HG03442 (cell line): ENCODE measurements around the gene SHROOM3.

Source experiments
- ATAC-seq: cut with Tn5 transposase; IDR thresholded peaks from one replicate; pipeline ENCODE4 v1.9.1; 2021; ENCODE audit warnings: mild to moderate bottlenecking, moderate library complexity; ENCODE audit not compliant: unreplicated experiment

Gene SHROOM3

DNA sequence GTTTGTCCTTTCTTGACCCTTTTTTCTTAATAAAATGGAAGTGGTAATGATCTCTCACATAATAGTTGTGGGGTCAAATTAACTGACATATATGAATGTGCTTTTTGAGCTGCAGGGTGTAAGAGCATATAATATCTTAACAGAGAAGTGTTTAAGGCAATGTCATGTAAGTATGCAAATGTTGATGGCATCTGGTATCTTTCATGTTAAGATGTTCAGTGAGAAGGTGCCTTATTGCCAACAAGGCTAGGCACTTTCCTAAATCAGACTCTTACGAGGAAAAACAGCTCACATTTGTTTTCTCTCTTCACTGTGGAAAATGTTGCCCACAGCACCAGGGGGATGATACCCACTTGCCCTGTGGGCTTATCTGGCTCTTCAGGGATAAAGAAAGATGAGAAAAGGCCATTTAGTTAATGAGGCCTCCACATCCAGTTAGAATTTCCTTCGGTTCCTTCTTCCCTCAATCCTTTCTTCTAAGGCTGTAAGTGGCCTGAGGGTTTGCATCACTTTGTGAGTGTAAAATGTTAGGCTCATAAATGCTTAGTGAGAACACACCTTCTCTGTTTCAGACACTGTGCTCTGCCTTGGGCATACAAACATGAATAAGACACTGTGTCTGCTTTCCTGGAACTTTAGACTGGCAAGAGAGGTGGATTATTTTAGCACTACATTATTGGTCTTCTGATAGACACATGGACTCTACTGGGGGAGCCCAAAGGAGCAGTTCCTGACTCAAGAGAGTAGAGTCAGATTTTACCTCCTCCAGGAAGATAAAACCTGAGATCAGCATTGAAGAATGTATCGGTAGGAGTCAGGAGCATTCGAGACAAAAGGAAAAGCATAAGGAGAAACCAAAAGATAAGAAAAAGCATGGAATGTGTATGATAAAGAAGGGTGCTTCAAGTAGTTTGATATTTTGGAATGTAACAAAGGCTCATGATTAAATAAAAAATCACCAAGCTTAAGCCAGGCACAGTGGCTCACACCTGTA lies 327.4 kb downstream of the SHROOM3 start:
- no peak for ATAC-seq

DNA sequence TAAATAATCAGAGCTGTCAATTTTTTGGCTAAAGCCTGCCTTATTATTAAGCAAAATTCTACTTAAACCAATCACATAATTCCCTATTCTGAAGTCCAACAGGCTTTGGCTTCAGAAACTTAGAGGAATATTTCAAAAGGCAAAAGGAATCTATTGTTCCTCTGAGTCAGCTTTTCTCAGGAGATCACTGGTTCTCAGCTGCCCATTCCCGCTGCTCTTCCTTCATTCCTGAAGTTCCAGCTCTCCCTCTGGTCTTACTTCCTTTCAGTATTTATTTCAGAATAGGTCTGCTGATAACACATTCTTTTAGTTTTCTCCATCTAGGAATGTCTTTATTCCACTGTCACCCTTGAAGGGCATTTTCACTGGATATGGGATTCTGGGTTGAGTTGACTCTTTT lies 329.2 kb downstream of the SHROOM3 start:
- no peak for ATAC-seq

DNA sequence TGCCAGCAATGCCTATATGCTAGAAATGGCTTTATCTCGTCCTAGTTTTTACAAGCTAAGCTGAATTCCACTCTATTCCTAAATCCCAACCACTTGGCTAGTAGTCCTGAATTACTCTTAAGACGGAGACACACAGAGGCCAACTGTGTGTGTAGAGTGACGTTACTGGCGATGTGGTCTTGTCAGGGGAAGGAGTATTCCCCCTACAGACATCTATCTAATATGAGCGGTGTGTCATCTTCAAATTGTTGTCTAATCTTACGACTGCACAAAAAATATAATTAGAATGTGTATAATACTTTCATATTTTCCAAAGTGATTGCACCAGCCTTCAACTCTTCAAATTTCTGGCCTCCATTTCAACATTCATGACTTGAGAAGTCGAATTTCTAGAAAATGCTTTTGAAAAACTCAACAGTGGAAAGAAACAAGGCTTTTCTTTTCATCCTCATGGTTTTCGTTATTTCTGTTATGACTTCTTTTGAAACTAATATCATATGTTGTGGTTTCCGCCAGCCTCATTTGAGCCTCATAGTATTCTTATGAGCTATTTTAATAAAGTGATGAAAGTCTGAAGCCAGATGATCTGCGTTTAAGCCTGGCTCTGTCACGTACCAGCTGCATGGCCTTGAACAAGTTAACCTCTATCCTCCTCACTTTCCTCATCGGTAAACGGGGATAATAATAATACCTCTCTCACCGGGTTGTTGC lies 330.6 kb downstream of the SHROOM3 start:
- ATAC-seq: peak; percentile 93

GRCh38 chr4:76767983-76768382 lies 333.0 kb downstream of the SHROOM3 start:
- no peak for ATAC-seq

DNA sequence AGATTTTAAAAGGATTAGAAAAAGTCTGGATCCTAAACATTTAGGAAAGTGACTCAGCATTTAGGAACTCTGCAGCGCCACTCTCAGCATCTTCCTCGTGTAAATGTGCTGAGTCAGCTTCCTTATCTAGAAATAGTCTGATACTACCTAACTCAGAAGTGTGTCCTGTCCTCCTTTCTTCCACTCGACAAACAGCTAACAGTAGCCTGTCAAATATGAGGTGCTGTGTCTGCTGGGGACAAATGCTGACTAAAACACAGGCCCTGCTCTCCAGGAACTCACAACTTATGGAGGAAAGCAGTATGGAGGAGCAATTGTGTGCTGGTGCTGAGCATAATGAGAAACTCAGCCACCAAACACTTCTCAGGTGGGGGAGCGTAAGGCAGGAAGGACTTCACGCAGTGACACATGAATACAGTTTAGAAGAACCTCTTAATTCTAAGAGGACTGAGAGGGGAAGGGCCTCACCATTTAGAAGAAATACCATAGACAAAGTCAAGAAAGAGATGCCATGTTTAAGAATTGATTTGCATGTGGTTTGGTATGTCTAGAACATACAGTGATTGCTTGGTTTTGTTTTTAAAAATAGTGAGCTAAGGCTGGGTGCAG lies 337.6 kb downstream of the SHROOM3 start:
- ATAC-seq: peak; percentile 59

DNA sequence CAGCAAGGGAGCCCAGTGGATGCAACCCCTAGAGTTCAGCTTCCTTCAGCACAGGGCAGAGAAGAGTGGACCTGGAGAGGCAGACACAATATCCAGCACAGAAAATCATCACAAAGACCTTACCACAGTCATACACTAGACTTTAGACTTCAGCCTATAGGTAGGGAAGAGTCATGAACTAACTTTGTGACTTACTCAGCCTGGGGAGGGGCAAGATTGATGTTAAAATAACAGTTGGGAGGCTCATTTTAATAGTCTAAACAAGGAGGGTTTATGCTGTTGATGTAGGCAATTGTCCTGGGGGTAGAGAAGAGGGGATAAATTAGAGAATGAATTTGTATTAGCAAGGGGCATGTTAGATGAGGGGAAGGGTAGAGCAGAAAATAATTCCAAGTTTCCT lies 338.7 kb downstream of the SHROOM3 start:
- no peak for ATAC-seq

- ATAC-seq: no peak
These were observed 344.9 kb downstream of the SHROOM3 start for GRCh38 chr4:76779740-76780459.

GRCh38 chr4:76780781-76781697 lies 346.0 kb downstream of the SHROOM3 start:
- no peak for ATAC-seq

DNA sequence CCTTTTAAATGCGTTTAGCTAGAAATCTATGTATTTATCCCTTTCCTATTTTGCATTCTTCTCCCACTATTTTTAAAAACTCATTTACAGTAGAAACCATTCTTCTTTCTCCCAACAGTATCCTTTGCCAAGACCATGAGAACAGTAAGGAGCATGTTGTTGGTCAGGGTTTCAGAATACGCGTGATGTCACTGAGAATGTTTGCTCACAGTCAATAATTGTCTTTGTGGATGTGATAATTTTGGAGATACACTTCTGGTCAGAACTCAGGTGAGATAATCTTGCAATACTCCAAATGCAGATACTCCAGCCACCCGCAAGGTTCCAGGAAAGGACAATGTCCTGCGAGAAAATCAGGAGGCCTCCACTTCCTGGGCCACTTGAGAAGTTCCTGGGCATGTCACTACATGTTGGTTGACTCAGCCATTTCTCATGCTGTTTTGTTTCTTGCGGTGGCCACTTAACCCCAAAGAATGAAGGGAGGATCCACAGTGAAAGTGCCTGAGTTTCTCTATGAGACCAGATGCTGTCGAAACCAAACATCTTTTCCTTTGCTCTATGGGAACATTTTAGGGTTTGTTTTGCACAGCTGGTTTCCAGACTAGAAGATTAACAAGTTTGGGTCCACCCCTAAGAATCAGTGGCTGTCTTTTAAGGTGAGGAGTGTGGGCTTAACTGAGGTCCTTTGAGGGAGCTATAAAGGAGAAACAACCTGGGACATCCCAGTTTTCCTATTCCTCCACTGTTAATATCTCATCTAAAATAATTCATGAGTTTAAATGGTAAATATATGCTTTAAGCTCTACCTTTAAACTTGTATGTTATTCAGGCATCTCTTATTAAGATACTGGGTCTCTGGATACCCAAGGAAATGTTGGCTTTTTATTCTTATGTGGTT lies 346.9 kb downstream of the SHROOM3 start:
- ATAC-seq: peak; percentile 83

- no peak for ATAC-seq
These were observed 347.8 kb downstream of the SHROOM3 start for GRCh38 chr4:76782837-76783236.

DNA sequence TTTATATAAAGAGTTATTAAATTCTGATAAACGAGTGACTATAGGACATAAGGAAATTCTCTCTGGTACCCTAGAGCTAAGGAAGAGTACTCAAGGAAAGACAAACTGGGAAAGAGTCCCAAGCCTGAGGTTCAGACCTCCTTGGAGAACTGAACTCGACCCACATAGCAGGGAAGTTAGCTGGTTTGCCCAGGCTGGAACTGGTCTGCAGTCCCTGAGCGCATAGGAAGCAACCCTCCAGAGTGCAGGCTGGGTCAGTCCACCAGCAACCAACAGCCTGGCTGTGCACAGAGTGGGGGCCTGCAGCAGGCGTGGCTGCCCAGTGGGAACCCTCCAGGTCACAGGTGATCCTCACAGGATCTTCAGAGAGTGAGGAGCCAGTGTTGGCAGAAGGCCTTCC lies 348.8 kb downstream of the SHROOM3 start:
- ATAC-seq: no peak

DNA sequence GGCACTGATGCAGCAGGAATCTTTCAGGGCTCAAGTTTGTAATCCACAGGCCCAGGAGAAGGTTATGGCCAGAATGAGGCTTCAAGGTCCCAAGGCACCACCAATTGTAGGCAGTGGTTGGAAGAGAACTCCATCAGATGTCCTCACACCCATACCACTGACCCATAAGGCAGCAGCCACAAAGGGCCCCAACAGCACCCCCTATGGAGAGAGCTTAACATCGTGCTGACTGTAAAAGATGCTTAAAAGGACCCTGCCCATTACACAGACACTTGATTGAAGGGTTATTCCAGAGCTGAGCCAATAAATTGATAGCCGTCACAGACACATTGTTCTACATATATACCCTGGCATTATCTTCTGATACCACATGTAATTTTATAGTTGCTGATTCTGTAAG lies 349.2 kb downstream of the SHROOM3 start:
- no peak for ATAC-seq

GRCh38 chr4:76787898-76788297 lies 352.9 kb downstream of the SHROOM3 start:
- no peak for ATAC-seq

DNA sequence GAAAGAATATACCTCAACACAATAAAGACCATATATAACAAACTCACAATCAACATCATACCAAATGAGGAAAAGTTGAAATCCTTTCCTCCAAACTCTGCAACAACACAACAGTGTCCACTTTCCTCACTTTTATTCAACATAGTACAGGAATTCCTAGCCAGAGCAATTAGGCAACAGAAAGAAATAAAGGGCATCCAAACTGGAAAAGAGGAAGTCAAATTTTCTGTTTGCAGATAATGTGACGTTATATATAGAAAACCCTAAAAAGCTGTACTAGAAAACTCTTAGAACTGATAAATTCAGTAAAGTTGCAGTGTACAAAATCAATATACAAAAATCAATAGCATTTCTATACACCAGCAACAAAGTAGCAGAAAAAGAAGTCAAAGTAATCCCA lies 355.3 kb downstream of the SHROOM3 start:
- no peak for ATAC-seq

DNA sequence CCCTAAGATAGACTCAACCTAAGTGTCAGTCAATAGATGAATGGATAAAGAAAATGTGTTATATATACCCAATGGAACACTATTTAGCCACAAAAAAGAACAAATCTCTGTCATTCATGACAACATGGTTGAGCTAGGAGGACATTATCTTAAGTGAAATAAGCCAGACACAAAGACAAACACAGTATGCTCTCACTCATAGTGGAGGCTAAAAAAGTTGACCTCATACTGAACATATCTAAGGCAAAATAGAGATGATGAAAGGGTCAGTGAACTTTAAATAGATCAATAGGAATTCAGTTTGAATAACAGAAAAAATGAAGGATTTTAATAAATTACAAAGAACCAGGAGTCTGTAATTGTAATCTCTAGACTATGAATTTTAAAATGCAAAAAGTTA lies 356.4 kb downstream of the SHROOM3 start:
- ATAC-seq: no peak

DNA sequence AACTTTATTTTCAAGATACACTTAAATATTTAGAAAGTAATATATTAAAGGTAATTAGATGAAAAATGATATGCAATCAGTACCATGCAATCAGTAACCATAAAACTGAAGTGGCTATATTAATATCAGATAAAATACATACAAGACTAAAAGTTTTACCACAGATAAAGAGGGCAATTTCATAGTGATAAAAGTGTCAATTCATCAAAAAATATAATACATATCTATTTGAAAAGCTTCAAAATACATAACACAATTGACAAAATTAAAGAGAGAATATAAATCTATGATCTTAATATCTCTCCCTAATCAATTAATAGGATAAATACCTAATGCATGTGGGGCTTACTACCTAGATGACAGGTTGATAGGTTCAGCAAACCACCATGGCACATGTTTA lies 357.4 kb downstream of the SHROOM3 start:
- ATAC-seq: no peak

GRCh38 chr4:76795243-76795642 lies 360.2 kb downstream of the SHROOM3 start:
- no peak for ATAC-seq

GRCh38 chr4:76799140-76799539 lies 364.1 kb downstream of the SHROOM3 start:
- no peak for ATAC-seq

DNA sequence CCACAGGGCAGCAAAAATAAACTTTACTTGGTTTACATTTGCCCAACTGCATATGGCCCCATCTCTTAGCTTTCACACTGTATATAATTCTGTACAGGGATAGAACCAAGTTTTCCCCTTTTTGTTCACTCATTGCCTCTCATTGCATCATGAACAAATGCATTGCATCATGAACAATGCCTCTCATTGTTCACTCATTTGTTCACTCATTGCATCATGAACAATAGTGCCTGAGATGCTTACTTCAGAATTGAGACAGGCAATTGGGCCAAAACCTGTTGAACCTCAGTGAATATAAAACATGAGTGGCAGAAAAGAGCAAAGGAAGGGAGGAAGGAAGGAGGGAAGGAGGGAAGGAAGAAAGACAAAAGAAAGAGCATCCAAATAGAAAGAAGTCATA lies 364.7 kb downstream of the SHROOM3 start:
- ATAC-seq: no peak
